ENCODE measurements around the gene CCDC178. TPM values are rescaled to one million over a fixed set of nuclear protein-coding genes. Genes with fewer than 3 reads are reported as not detected.

Gene CCDC178
- polyA plus RNA-seq, 1 experiment = not detected

GRCh38 chr18:32937597-32937996, 502.9 kb downstream of the CCDC178 start:
- DNase-seq (ENCODE audit: low read depth, low spot score) = no peak
- TF ChIP-seq CTCF (IDR thresholded peaks at IDR 0.05; ENCODE audit: low read depth, low read length) = no peak
- ChIA-PET POLR2A (no interaction called here), CTCF (no interaction called here)
- Histone ChIP-seq H3K4me3 (ENCODE audit: low read depth, low read length) (no peak overlapping the region), H3K27ac (ENCODE audit: low read depth, low read length) (no peak overlapping the region), H3K9me3 (ENCODE audit: control insufficient read depth, insufficient read depth, low read length) (no peaks in the 10 kb centered on the region), H3K27me3 (ENCODE audit: control insufficient read depth, insufficient read depth, low read length) (no peaks in the 10 kb centered on the region)

DNA sequence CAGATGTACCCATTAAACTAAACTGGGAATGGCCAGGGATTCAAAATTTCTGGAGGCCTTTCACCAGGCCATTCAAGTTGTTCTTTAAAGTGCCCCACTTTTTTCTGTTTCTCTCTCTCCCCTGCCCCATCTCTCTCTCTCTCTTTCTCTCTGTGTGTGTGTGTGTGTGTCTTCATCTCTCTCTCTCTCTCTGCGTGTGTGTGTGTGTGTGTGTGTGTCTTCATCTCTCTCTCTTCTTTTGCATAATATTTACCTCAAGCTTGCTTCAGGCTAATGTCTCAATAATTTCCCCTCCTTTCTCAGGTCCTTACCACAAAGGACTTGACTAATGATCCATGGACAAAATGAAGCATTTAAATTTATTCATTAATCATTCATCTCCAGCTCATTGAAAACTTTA, 503.5 kb downstream of the CCDC178 start:
- TF ChIP-seq CTCF (IDR thresholded peaks at IDR 0.05; ENCODE audit: low read depth, low read length) = no peak
- no peak for DNase-seq (ENCODE audit: low read depth, low spot score)
- ChIA-PET CTCF (no interaction called here), POLR2A (no interaction called here)
- H3K4me3 ChIP-seq (ENCODE audit: low read depth, low read length) = no peak overlapping the region
- H3K9me3 ChIP-seq (ENCODE audit: control insufficient read depth, insufficient read depth, low read length) = no peaks in the 10 kb centered on the region
- H3K27me3 ChIP-seq (ENCODE audit: control insufficient read depth, insufficient read depth, low read length) = no peaks in the 10 kb centered on the region
- H3K27ac ChIP-seq (ENCODE audit: low read depth, low read length) = no peak overlapping the region

DNA sequence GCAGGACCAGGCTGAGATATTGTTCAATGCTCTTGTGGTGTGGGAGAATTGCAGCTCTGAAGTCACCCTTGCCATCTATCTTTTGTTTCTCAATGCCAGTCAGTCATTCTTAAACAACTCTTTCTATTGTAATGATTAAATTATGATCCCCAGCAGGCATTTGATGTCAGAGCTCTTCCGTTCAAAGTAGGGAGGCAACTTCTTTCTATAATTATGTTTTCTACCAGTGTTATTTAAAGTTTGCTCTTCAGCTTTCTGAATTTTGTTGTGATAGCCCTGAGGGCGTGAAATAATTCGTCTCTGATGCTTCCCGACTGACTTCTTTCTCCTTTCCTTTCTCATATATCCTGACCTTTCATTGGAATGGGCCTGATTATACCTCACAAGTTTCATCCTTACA, 506.3 kb downstream of the CCDC178 start:
- POLR2A ChIA-PET = no interaction called here
- Histone ChIP-seq H3K4me3 (ENCODE audit: low read depth, low read length) (no peak overlapping the region), H3K27ac (ENCODE audit: low read depth, low read length) (no peak overlapping the region), H3K27me3 (ENCODE audit: control insufficient read depth, insufficient read depth, low read length) (no peaks in the 10 kb centered on the region), H3K9me3 (ENCODE audit: control insufficient read depth, insufficient read depth, low read length) (no peaks in the 10 kb centered on the region)
- no peak for DNase-seq (ENCODE audit: low read depth, low spot score)
- CTCF ChIA-PET = interaction anchor here (1.2 kb wide), 1 partner anchor 220 kb away, joined by 3 read pairs; no protein-coding TSS in a partner anchor
- no peak for TF ChIP-seq CTCF (IDR thresholded peaks at IDR 0.05; ENCODE audit: low read depth, low read length)

GRCh38 chr18:32930695-32931301, 509.7 kb downstream of the CCDC178 start:
- DNase-seq (ENCODE audit: low read depth, low spot score) = peak; percentile 10
- Histone ChIP-seq H3K4me3 (ENCODE audit: low read depth, low read length) (no peak overlapping the region), H3K27ac (ENCODE audit: low read depth, low read length) (no peak overlapping the region), H3K9me3 (ENCODE audit: control insufficient read depth, insufficient read depth, low read length) (no peaks in the 10 kb centered on the region), H3K27me3 (ENCODE audit: control insufficient read depth, insufficient read depth, low read length) (no peaks in the 10 kb centered on the region)
- ChIA-PET CTCF (interaction anchor here (0.6 to 1.9 kb wide), 8 partner anchors 8 to 777 kb away, joined by 3 to 13 read pairs (median 4); no protein-coding TSS in a partner anchor), POLR2A (no interaction called here)
- peak; percentile 79 for TF ChIP-seq CTCF (IDR thresholded peaks at IDR 0.05; ENCODE audit: low read depth, low read length)

DNA sequence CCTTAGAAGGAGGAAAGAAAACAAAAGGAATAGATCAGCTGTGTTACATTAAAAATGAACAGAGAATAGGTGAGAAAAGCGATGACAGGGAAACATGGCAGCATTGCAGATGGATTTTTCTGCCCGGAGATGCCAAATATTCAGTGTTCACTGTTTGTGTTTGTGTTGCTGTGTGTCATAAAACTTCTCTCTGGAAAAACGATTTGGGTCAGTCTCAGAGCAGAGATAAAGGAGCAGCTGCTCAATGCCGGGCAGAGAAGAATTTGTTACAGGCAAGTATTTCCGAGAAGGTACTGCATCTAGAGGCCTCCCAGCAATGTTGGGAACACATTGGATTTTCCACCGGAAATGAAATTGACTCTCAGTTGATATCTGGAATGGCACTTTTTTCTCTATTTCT, 511.3 kb downstream of the CCDC178 start:
- POLR2A ChIA-PET = no interaction called here
- Histone ChIP-seq H3K27ac (ENCODE audit: low read depth, low read length) (no peak overlapping the region), H3K4me3 (ENCODE audit: low read depth, low read length) (no peak overlapping the region), H3K27me3 (ENCODE audit: control insufficient read depth, insufficient read depth, low read length) (no peaks in the 10 kb centered on the region), H3K9me3 (ENCODE audit: control insufficient read depth, insufficient read depth, low read length) (no peaks in the 10 kb centered on the region)
- no peak for TF ChIP-seq CTCF (IDR thresholded peaks at IDR 0.05; ENCODE audit: low read depth, low read length)
- DNase-seq (ENCODE audit: low read depth, low spot score) = no peak
- CTCF ChIA-PET = no interaction called here

Data from AG04450 (cell line).